ENCODE results near the gene FBXO17.

GRCh38 chr19:38951187-38951586, 24.4 kb downstream of the FBXO17 start:
- TF ChIP-seq SIN3A (IDR thresholded peaks at IDR 0.05; ENCODE audit: borderline replicate concordance, low read depth, low read length) (no peak), ZNF792 (CRISPR knock-in tag; IDR thresholded peaks at IDR 0.05) (no peak), NFATC3 (CRISPR knock-in tag; IDR thresholded peaks at IDR 0.05) (no peak), MNT (IDR thresholded peaks at IDR 0.05) (no peak), CREM (IDR thresholded peaks at IDR 0.05) (no peak), CREM (CRISPR knock-in tag; IDR thresholded peaks at IDR 0.05) (no peak), YY1 (IDR thresholded peaks at IDR 0.05; ENCODE audit: insufficient read depth, insufficient replicate concordance, low read depth, low read length) (no peak)
- TF ChIP-seq, protein P1, sequence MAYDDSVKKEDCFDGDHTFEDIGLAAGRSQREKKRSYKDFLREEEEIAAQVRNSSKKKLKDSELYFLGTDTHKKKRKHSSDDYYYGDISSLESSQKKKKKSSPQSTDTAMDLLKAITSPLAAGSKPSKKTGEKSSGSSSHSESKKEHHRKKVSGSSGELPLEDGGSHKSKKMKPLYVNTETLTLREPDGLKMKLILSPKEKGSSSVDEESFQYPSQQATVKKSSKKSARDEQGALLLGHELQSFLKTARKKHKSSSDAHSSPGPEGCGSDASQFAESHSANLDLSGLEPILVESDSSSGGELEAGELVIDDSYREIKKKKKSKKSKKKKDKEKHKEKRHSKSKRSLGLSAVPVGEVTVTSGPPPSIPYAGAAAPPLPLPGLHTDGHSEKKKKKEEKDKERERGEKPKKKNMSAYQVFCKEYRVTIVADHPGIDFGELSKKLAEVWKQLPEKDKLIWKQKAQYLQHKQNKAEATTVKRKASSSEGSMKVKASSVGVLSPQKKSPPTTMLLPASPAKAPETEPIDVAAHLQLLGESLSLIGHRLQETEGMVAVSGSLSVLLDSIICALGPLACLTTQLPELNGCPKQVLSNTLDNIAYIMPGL (CRISPR knock-in tag; IDR thresholded peaks at IDR 0.05; ENCODE audit: borderline replicate concordance in 1 of 2, low read depth in 1 of 2) = no peak
